ENCODE results near the gene MUC5AC.

DNA sequence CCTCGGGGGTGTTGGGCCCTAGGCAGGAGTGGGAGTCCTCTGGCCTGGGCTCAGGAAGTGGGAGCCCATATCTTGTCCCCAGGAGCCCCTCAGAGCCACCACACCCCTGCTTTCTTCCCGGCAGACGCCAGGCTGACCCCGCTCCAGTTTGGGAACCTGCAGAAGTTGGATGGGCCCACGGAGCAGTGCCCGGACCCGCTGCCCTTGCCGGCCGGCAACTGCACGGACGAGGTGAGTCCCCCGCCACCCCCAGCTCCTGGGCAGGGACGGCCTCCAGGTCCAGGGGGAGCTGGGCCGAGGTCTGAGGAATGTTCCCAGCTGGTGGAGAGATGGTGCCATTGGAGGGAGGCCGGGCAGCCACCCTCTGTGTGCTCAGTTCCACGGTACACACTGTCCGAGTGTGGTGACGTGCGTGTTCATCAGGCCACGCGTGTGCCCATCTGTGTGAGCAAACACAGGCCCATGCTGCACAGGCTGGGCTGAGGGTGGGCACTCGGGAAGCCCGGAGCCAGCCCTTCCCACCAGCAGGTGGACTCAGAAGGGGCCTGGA lies 69.9 kb downstream of the MUC5AC start:
- no peak for TF ChIP-seq POLR2AphosphoS5 (IDR thresholded peaks at IDR 0.05; ENCODE audit: borderline replicate concordance, low read depth, low read length)
- TF ChIP-seq EZH2 (IDR thresholded peaks at IDR 0.05) = no peak
- TF ChIP-seq FOXP2 (optimal IDR thresholded peaks at IDR 0.05; ENCODE audit: control extremely low read depth, extremely low read length, insufficient read depth) = no peak

Measured in SK-N-MC (cell line).